Gastroesophageal sphincter (tissue), 4 donors: ENCODE results near the gene LRBA. TPM values are rescaled to one million over a fixed set of nuclear protein-coding genes. Genes with fewer than 3 reads are reported as not detected.

ENCODE experiments used
- ATAC-seq: fragments of 150-250 bp; one replicate; pipeline ENCODE4 v1.9.1; 2016; ENCODE audit warnings: mild to moderate bottlenecking, moderate library complexity
- H3K27ac ChIP-seq, 4 donors: fragments of 200-600 bp; sonication (generic) in 3 of 4; 1 replicate in 3 of 4; 2 replicates in 1 of 4; pipeline ENCODE4 v1.5.1; 2016 to 2019
- H3K27me3 ChIP-seq: fragments of 200-600 bp; sonication (generic); one replicate; pipeline ENCODE4 v1.5.1; 2019
- H3K36me3 ChIP-seq, 2 donors: fragments of 200-600 bp; sonication (generic); one replicate each; pipeline ENCODE4 v1.5.1; 2019; ENCODE audit warnings: control low read depth in 1 of 2
- H3K4me1 ChIP-seq, 3 donors: fragments of 200-600 bp; sonication (generic); 1 replicate in 2 of 3; 2 replicates in 1 of 3; pipeline ENCODE4 v1.5.1; 2016 to 2019; ENCODE audit warnings: control low read depth in 2 of 3
- H3K4me3 ChIP-seq, 2 donors: fragments of 200-600 bp; sonication (generic); one replicate each; pipeline ENCODE4 v1.5.1; 2019; ENCODE audit warnings: mild to moderate bottlenecking in 1 of 2, moderate library complexity in 1 of 2
- H3K9me3 ChIP-seq, 3 donors: fragments of 200-600 bp; sonication (generic); one replicate each; pipeline ENCODE4 v1.5.1; 2017 to 2019; ENCODE audit warnings: control low read depth in 2 of 3
- EP300 ChIP-seq: sonication (generic); formaldehyde crosslinking; IDR thresholded peaks from one replicate; pipeline ENCODE4 v1.6.1; 2017; ENCODE audit warnings: antibody characterized with exemption, mild to moderate bottlenecking
- POLR2A ChIP-seq, 2 donors: fragments of 450-650 bp; IDR thresholded peaks; one replicate each; pipeline ENCODE4 v1.6.1; 2017; ENCODE audit warnings: antibody characterized with exemption in 2 of 2, mild to moderate bottlenecking in 2 of 2, moderate library complexity in 1 of 2
- POLR2AphosphoS5 ChIP-seq: sonication (generic); formaldehyde crosslinking; IDR thresholded peaks from one replicate; pipeline ENCODE4 v1.6.1; 2017; ENCODE audit warnings: antibody characterized with exemption
- WGBS, 2 donors: methylation state at CpG; one replicate each; pipeline ENCODE4 v1.1.5; 2018; ENCODE audit warnings: low coverage in 1 of 2; 5-methylcytosine and 5-hydroxymethylcytosine counted together
- total RNA-seq, 4 donors: library from RNA; depleted of rRNA; stranded (reverse); fragments of >200 nt; gene quantifications; one replicate each; pipeline ENCODE4 v1.1.0, GENCODE V29; 2016
- TF ChIP-seq, protein P1 (sequence below), 4 experiments: fragments of 200-600 bp in 2 of 4; fragments of 450-650 bp in 2 of 4; sonication (generic) in 1 of 4; IDR thresholded peaks; one replicate each; pipeline ENCODE4 v1.5.1; 2017 to 2019; ENCODE audit warnings: antibody characterized with exemption in 4 of 4, mild to moderate bottlenecking in 2 of 4, moderate library complexity in 2 of 4

Gene LRBA
- total RNA-seq, 4 donors from 2014 or later: 18.4 to 35.0 (median 23.2) TPM

DNA sequence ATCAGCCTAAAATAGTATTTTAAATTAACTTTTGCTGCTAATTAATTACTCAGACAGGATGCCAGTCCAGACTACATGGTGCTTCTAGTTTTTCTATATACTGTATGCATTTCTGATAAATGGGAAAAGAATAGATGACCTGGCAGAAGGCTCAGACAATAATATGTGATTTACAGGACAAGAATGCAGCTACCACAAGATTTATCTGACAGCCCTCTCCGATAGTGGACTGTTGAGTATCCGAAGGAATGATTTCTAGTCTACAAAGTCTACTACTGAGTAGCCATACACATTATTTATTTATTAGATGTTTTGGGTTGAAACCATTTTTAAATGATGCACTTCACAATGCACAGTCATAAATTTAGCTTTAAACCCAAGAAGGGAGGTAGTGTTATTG, 220.4 kb downstream of the LRBA start:
- H3K27ac ChIP-seq: no peak overlapping the region
- H3K27me3 ChIP-seq: no peaks in the 10 kb centered on the region
- no peaks in the 10 kb centered on the region for H3K9me3 ChIP-seq
- H3K4me1 ChIP-seq: no peaks in the 10 kb centered on the region
- WGBS, 2 donors: 59 to 90% methylated on average over 2 of the region's 2 CpGs
- no peak overlapping the region for H3K4me3 ChIP-seq
- no peak for ATAC-seq
- no peaks in the 10 kb centered on the region for H3K36me3 ChIP-seq
- TF ChIP-seq EP300: no peak
- TF ChIP-seq, protein P1, sequence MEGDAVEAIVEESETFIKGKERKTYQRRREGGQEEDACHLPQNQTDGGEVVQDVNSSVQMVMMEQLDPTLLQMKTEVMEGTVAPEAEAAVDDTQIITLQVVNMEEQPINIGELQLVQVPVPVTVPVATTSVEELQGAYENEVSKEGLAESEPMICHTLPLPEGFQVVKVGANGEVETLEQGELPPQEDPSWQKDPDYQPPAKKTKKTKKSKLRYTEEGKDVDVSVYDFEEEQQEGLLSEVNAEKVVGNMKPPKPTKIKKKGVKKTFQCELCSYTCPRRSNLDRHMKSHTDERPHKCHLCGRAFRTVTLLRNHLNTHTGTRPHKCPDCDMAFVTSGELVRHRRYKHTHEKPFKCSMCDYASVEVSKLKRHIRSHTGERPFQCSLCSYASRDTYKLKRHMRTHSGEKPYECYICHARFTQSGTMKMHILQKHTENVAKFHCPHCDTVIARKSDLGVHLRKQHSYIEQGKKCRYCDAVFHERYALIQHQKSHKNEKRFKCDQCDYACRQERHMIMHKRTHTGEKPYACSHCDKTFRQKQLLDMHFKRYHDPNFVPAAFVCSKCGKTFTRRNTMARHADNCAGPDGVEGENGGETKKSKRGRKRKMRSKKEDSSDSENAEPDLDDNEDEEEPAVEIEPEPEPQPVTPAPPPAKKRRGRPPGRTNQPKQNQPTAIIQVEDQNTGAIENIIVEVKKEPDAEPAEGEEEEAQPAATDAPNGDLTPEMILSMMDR (IDR thresholded peaks at IDR 0.05): no peak
- TF ChIP-seq POLR2A (IDR thresholded peaks at IDR 0.05): no peak
- no peak for TF ChIP-seq POLR2AphosphoS5

DNA sequence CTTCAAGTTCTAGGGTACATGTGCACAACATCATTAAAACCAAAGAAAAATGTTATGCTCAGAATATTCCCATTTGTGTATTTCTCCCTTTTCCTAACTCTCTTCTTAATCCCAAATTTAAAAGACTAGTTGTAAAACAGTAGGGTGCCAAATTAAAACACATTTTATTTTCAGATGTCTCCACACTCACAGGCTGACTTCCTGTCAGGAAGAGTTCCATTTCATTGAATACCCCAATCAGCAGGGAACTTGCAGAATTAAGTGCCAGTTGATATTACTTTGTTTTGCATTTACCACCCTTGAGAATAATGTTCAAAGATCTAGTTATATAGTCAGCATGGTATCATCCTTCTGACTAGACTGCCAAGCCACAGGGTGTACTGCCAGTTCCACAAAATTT, 225.2 kb downstream of the LRBA start:
- Histone ChIP-seq H3K4me1 (no peaks in the 10 kb centered on the region), H3K27me3 (no peaks in the 10 kb centered on the region), H3K27ac (no peak overlapping the region), H3K36me3 (no peaks in the 10 kb centered on the region), H3K9me3 (no peaks in the 10 kb centered on the region), H3K4me3 (no peak overlapping the region)
- TF ChIP-seq POLR2A (IDR thresholded peaks at IDR 0.05): no peak
- TF ChIP-seq EP300: no peak
- TF ChIP-seq, protein P1 (IDR thresholded peaks at IDR 0.05): no peak
- no peak for TF ChIP-seq POLR2AphosphoS5
- no peak for ATAC-seq

DNA sequence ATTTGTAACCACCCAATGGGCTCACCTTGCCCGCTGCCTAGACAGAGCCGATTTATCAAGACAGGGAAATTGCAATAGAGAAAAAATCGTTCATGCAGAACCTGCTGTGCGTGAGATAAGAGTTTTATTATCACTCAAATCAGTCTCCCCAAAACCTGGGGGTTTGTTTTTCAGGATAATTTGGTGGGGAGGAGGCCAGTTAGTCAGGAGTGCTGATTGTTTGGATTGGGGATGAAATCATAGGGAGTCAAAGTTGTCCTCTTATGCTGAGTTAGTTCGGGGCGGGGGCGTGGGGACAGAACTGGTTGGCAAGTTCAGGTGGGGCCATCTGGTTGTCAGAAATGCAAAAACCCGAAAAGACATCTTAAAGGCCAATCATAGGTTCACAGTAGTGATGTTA, 230.1 kb downstream of the LRBA start:
- no peak for ATAC-seq
- H3K27ac ChIP-seq: no peak overlapping the region
- TF ChIP-seq, protein P1 (IDR thresholded peaks at IDR 0.05): no peak
- TF ChIP-seq POLR2A (IDR thresholded peaks at IDR 0.05): no peak
- TF ChIP-seq EP300: no peak
- TF ChIP-seq POLR2AphosphoS5: no peak
- 75 to 86% methylated on average over 5 to 7 of the region's 8 CpGs for WGBS, 2 donors
- no peaks in the 10 kb centered on the region for H3K27me3 ChIP-seq
- H3K4me3 ChIP-seq: no peak overlapping the region
- H3K4me1 ChIP-seq: peaks cover 0 to 8% (median 0%) of the 10 kb centered on the region in 3 donors
- H3K36me3 ChIP-seq: peaks cover 0 to 4% of the 10 kb centered on the region in 2 donors
- no peaks in the 10 kb centered on the region for H3K9me3 ChIP-seq

DNA sequence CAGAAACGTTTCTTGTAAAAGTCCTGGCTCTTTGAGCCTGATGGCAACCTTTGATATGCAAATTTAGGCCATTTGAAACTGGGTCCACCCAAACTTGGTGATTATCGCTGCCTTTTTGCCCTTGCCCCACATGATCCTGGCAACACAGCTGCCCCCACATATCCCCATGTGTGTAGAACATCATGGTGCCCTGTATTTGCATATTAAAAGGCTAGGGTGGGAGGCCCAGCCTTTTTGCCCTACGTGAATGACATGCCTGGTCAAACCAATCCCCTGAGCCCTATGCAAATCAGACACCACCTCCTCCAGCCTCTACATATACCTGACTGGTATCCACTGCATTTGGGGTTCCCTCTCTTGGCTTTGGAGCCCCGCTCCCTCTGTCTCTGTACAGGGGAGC, 230.8 kb downstream of the LRBA start:
- Histone ChIP-seq H3K36me3 (peaks cover 0 to 4% of the 10 kb centered on the region in 2 donors), H3K4me1 (peaks cover 0 to 8% (median 0%) of the 10 kb centered on the region in 3 donors), H3K27me3 (no peaks in the 10 kb centered on the region), H3K9me3 (no peaks in the 10 kb centered on the region), H3K4me3 (no peak overlapping the region), H3K27ac (no peak overlapping the region)
- 58 to 82% methylated on average over 2 to 4 of the region's 4 CpGs for WGBS, 2 donors
- no peak for TF ChIP-seq EP300
- TF ChIP-seq, protein P1 (IDR thresholded peaks at IDR 0.05): no peak
- no peak for TF ChIP-seq POLR2AphosphoS5
- no peak for TF ChIP-seq POLR2A (IDR thresholded peaks at IDR 0.05)
- no peak for ATAC-seq

DNA sequence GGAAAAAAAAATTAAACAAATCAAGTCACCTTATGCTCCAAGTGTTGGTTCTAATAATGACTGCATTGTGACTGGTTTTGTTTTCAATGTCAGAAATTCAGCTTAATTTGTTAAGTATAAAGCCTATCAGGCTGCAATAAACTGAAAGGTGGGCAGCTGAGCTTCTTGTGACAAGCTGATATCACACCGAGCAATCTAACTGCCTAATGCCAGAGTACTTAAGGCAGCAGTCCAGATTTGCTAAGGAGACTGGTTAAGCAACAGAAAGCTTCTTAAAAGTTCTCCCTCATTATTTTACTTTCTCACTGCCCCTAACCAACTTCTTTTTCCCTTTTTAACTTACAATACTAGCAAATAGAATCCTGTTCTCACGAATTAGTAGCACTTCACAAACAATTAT, 232.2 kb downstream of the LRBA start:
- Histone ChIP-seq H3K4me1 (peaks cover 0 to 8% (median 0%) of the 10 kb centered on the region in 3 donors), H3K9me3 (no peaks in the 10 kb centered on the region), H3K4me3 (no peak overlapping the region), H3K36me3 (peaks cover 0 to 4% of the 10 kb centered on the region in 2 donors), H3K27ac (no peak overlapping the region), H3K27me3 (no peaks in the 10 kb centered on the region)
- TF ChIP-seq POLR2A (IDR thresholded peaks at IDR 0.05) (no peak), EP300 (no peak), POLR2AphosphoS5 (no peak)
- TF ChIP-seq, protein P1 (IDR thresholded peaks at IDR 0.05): no peak
- 83 to 88% methylated on average over 1 to 2 of the region's 2 CpGs for WGBS, 2 donors
- no peak for ATAC-seq
